PC-3 (cell line): ENCODE data around the gene MEGF10.

Experiments
- CTCF ChIP-seq: fragments of 300-600 bp; sonication (generic); conservative IDR thresholded peaks from 2 replicates; pipeline ENCODE4 v1.5.1; 2017; ENCODE audit warnings: antibody characterized with exemption, low read depth, mild to moderate bottlenecking, low read length
- EZH2phosphoT487 ChIP-seq: fragments of 300-600 bp; sonication (generic); IDR thresholded peaks from 2 replicates; pipeline ENCODE4 v1.6.1; 2018; ENCODE audit warnings: mild to moderate bottlenecking, antibody characterized with exemption, low read length, borderline replicate concordance

- TF ChIP-seq CTCF: no peak
- TF ChIP-seq EZH2phosphoT487: no peak
Observed at GRCh38 chr5:127321465-127321864, 30.9 kb downstream of the MEGF10 start.
